ENCODE measurements around the gene KRTAP27-1.

Gene KRTAP27-1

GRCh38 chr21:30337276-30337744 lies at the start of gene KRTAP27-1:
TSS of gene KRTAP27-1 (minus strand) at chr21:30337694. CDS start at chr21:30337668, 26 bp downstream.
- no peak for DNase-seq (ENCODE audit: low read depth)

GRCh38 chr21:30382201-30382600 lies 44.7 kb upstream of the KRTAP27-1 start:
- DNase-seq (ENCODE audit: low read depth), result no peak

GRCh38 chr21:30372139-30372770 lies 34.8 kb upstream of the KRTAP27-1 start, which contains the start of gene KRTAP13-2:
TSS of gene KRTAP13-2 (minus strand) at chr21:30372271. CDS start at chr21:30372213, 58 bp downstream.
- no peak for DNase-seq (ENCODE audit: low read depth)

GRCh38 chr21:30355906-30356305 lies 18.4 kb upstream of the KRTAP27-1 start:
- DNase-seq (ENCODE audit: low read depth), result no peak

- no peak for DNase-seq (ENCODE audit: low read depth)
These were observed 17.0 kb upstream of the KRTAP27-1 start for GRCh38 chr21:30354308-30355005.

GRCh38 chr21:30351534-30351933 lies 14.0 kb upstream of the KRTAP27-1 start:
- DNase-seq (ENCODE audit: low read depth), result no peak

GRCh38 chr21:30349572-30349971 lies 12.1 kb upstream of the KRTAP27-1 start:
- DNase-seq (ENCODE audit: low read depth), result no peak

GRCh38 chr21:30348506-30348905 lies 11.0 kb upstream of the KRTAP27-1 start, which contains the start of gene KRTAP23-1:
TSS of gene KRTAP23-1 (minus strand) at chr21:30348606. CDS start at chr21:30348606, 0 bp downstream.
- DNase-seq (ENCODE audit: low read depth), result no peak

GRCh38 chr21:30345014-30345413 lies 7.5 kb upstream of the KRTAP27-1 start:
- no peak for DNase-seq (ENCODE audit: low read depth)

GRCh38 chr21:30340714-30341573 lies 3.5 kb upstream of the KRTAP27-1 start:
- no peak for DNase-seq (ENCODE audit: low read depth)

GRCh38 chr21:30338717-30339116 lies 1.2 kb upstream of the KRTAP27-1 start:
- no peak for DNase-seq (ENCODE audit: low read depth)

GRCh38 chr21:30337772-30338171 lies 278 bp upstream of the KRTAP27-1 start:
- no peak for DNase-seq (ENCODE audit: low read depth)

GRCh38 chr21:30336596-30336995 lies 898 bp downstream of the KRTAP27-1 start:
- DNase-seq (ENCODE audit: low read depth), result no peak

- DNase-seq (ENCODE audit: low read depth), result no peak
These were observed 3.8 kb downstream of the KRTAP27-1 start for GRCh38 chr21:30333736-30334135.

- DNase-seq (ENCODE audit: low read depth), result no peak
These were observed 4.8 kb downstream of the KRTAP27-1 start for GRCh38 chr21:30332681-30333080.

GRCh38 chr21:30329203-30329875 lies 8.2 kb downstream of the KRTAP27-1 start:
- DNase-seq (ENCODE audit: low read depth), result no peak

GRCh38 chr21:30326390-30326789 lies 11.1 kb downstream of the KRTAP27-1 start:
- no peak for DNase-seq (ENCODE audit: low read depth)

- no peak for DNase-seq (ENCODE audit: low read depth)
These were observed 17.3 kb downstream of the KRTAP27-1 start, which contains the start of gene KRTAP26-1 for GRCh38 chr21:30320215-30320614. TSS of gene KRTAP26-1 (minus strand) at chr21:30320315. CDS start at chr21:30320035, 280 bp downstream.

GRCh38 chr21:30315701-30316100 lies 21.8 kb downstream of the KRTAP27-1 start:
- no peak for DNase-seq (ENCODE audit: low read depth)

- no peak for DNase-seq (ENCODE audit: low read depth)
These were observed 30.6 kb downstream of the KRTAP27-1 start for GRCh38 chr21:30306884-30307283.

- DNase-seq (ENCODE audit: low read depth), result no peak
These were observed 32.4 kb downstream of the KRTAP27-1 start for GRCh38 chr21:30305136-30305535.

GRCh38 chr21:30289215-30289614 lies 48.3 kb downstream of the KRTAP27-1 start, which contains the start of gene KRTAP25-1:
TSS of gene KRTAP25-1 (minus strand) at chr21:30289514. CDS start at chr21:30289490, 24 bp downstream.
- DNase-seq (ENCODE audit: low read depth), result no peak
